WTC11 (cell line): ENCODE measurements around the gene C19orf25. TPM values are rescaled to one million over a fixed set of nuclear protein-coding genes. Genes with fewer than 3 reads are reported as not detected.
"Not testable (repeated sequence)": the region's sequence is repeated elsewhere in the genome, so short reads cannot be mapped to it uniquely, and the experiment has no call there.

Experiments
- ATAC-seq: fragments of 200-7000 bp; cut with Tn5 transposase; 2 replicates; pipeline ENCODE4 v1.10.0; 2021; ENCODE audit warnings: mild to moderate bottlenecking, moderate library complexity
- CTCF ChIA-PET: fragments of 300-600 bp; sonication (Branson Sonifier 250); formaldehyde crosslinking; loops from one replicate; lab custom pipeline; 2021; ENCODE audit warnings: antibody characterized with exemption; lab: Charles Lee
- POLR2A ChIA-PET: fragments of 350-600 bp; sonication (Branson Sonifier 250); formaldehyde crosslinking; loops from one replicate; lab custom pipeline; 2021; ENCODE audit warnings: antibody characterized with exemption; lab: Charles Lee
- DNase-seq: peaks from one replicate; pipeline ENCODE4 v3.0.0; 2021; ENCODE audit warnings: low spot score
- H3K27ac Mint-ChIP-seq: 2 replicates; pipeline ENCODE4 v1.8.0; 2021; ENCODE audit warnings: mixed read lengths
- H3K27me3 Mint-ChIP-seq: 2 replicates; pipeline ENCODE4 v1.8.0; 2021; ENCODE audit warnings: low read depth, mild to moderate bottlenecking, moderate library complexity, mixed read lengths
- H3K36me3 Mint-ChIP-seq: 2 replicates; pipeline ENCODE4 v1.8.0; 2021; ENCODE audit warnings: mixed read lengths
- H3K4me1 Mint-ChIP-seq: 2 replicates; pipeline ENCODE4 v1.8.0; 2022; ENCODE audit warnings: mixed read lengths
- H3K4me3 Mint-ChIP-seq: 2 replicates; pipeline ENCODE4 v1.8.0; 2021; ENCODE audit warnings: mild to moderate bottlenecking, moderate library complexity, mixed read lengths
- H3K9me3 Mint-ChIP-seq: 2 replicates; pipeline ENCODE4 v1.8.0; 2021; ENCODE audit warnings: mixed read lengths
- CBFB ChIP-seq: sonication (generic); formaldehyde crosslinking; IDR thresholded peaks from 2 replicates; pipeline ENCODE4 v1.8.1; 2022; ENCODE audit warnings: mild to moderate bottlenecking, low read depth, missing genetic modification reagents
- CREB1 ChIP-seq: sonication (generic); formaldehyde crosslinking; IDR thresholded peaks from 2 replicates; pipeline ENCODE4 v1.8.0; 2023; ENCODE audit warnings: mild to moderate bottlenecking, missing genetic modification reagents
- GRHL2 ChIP-seq: fragments of 250-450 bp; sonication (Bioruptor Pico); IDR thresholded peaks from 2 replicates; pipeline ENCODE4 v1.8.0; 2022; ENCODE audit warnings: mild to moderate bottlenecking, moderate library complexity; ENCODE audit not compliant: insufficient replicate concordance, severe bottlenecking
- GTF2I ChIP-seq: fragments of 250-450 bp; sonication (Bioruptor Pico); conservative IDR thresholded peaks from 2 replicates; pipeline ENCODE4 v1.4.0; 2021; ENCODE audit warnings: mild to moderate bottlenecking
- KAT7 ChIP-seq: sonication (generic); formaldehyde crosslinking; IDR thresholded peaks from 2 replicates; pipeline ENCODE4 v1.8.1; 2023; ENCODE audit warnings: missing genetic modification reagents, mild to moderate bottlenecking, borderline replicate concordance
- MXD4 ChIP-seq: fragments of 250-450 bp; sonication (Bioruptor Pico); IDR thresholded peaks from 2 replicates; pipeline ENCODE4 v1.8.0; 2021; ENCODE audit warnings: mild to moderate bottlenecking, moderate library complexity, borderline replicate concordance
- MYBL2 ChIP-seq: sonication (generic); formaldehyde crosslinking; IDR thresholded peaks from 2 replicates; pipeline ENCODE4 v1.8.1; 2023; ENCODE audit warnings: mild to moderate bottlenecking, moderate library complexity, missing genetic modification reagents
- NR2C2 ChIP-seq: sonication (generic); formaldehyde crosslinking; IDR thresholded peaks from 2 replicates; pipeline ENCODE4 v1.8.0; 2022; ENCODE audit warnings: mild to moderate bottlenecking, missing genetic modification reagents
- NR3C1 ChIP-seq: sonication (generic); formaldehyde crosslinking; conservative IDR thresholded peaks from 2 replicates; pipeline ENCODE4 v1.8.1; 2023; ENCODE audit warnings: low read depth, mild to moderate bottlenecking, missing genetic modification reagents
- RELA ChIP-seq: sonication (generic); formaldehyde crosslinking; IDR thresholded peaks from 2 replicates; pipeline ENCODE4 v1.8.1; 2022; ENCODE audit warnings: missing genetic modification reagents, mild to moderate bottlenecking, borderline replicate concordance
- STAT6 ChIP-seq: sonication (generic); formaldehyde crosslinking; conservative IDR thresholded peaks from 2 replicates; pipeline ENCODE4 v1.8.1; 2023; ENCODE audit warnings: mild to moderate bottlenecking, low read depth, missing genetic modification reagents, moderate library complexity
- TEAD1 ChIP-seq: sonication (generic); formaldehyde crosslinking; IDR thresholded peaks from 2 replicates; pipeline ENCODE4 v1.8.0; 2022; ENCODE audit warnings: mild to moderate bottlenecking, missing genetic modification reagents
- USF2 ChIP-seq: sonication (generic); formaldehyde crosslinking; IDR thresholded peaks from 2 replicates; pipeline ENCODE4 v1.8.1; 2023; ENCODE audit warnings: mild to moderate bottlenecking, missing genetic modification reagents, moderate library complexity
- ZBTB43 ChIP-seq: sonication (generic); formaldehyde crosslinking; IDR thresholded peaks from 2 replicates; pipeline ENCODE4 v1.8.1; 2023; ENCODE audit warnings: mild to moderate bottlenecking, missing genetic modification reagents
- ZNF232 ChIP-seq: sonication (generic); formaldehyde crosslinking; IDR thresholded peaks from 2 replicates; pipeline ENCODE4 v1.8.0; 2022; ENCODE audit warnings: mild to moderate bottlenecking, missing genetic modification reagents
- ZNF263 ChIP-seq: sonication (generic); formaldehyde crosslinking; IDR thresholded peaks from 2 replicates; pipeline ENCODE4 v1.8.1; 2022; ENCODE audit warnings: low read depth, mild to moderate bottlenecking, moderate library complexity, missing genetic modification reagents
- total RNA-seq: library from RNA; stranded (reverse); gene quantifications from 3 replicates; pipeline ENCODE4 v1.2.3, GENCODE V29; 2021
- TF ChIP-seq, protein P1 (sequence below): sonication (generic); formaldehyde crosslinking; IDR thresholded peaks from 2 replicates; pipeline ENCODE4 v1.8.1; 2022; ENCODE audit warnings: mild to moderate bottlenecking, moderate library complexity, missing genetic modification reagents
- TF ChIP-seq, protein P2 (sequence below): sonication (generic); formaldehyde crosslinking; IDR thresholded peaks from 2 replicates; pipeline ENCODE4 v1.8.0; 2022; ENCODE audit warnings: mild to moderate bottlenecking, missing genetic modification reagents

C19orf25 gene
- total RNA-seq, 1 experiment from 2014 or later, result 65.7 TPM

GRCh38 chr19:1441022-1441426 lies 38.0 kb downstream of the C19orf25 start:
- H3K4me1 Mint-ChIP-seq, result peaks cover 24% of the 10 kb centered on the region
- peak overlapping the region; percentile 93 for H3K27ac Mint-ChIP-seq
- TF ChIP-seq ZBTB43 (CRISPR knock-in tag), result no peak
- TF ChIP-seq CREB1 (CRISPR knock-in tag), result 0 out of 2 replicates have a peak, but pooled peaks have one; percentile 36
- ATAC-seq (no peak), DNase-seq (no peak)
- ChIA-PET CTCF (interaction anchor here (0.7 to 5.0 kb wide), 4 partner anchors 16 to 413 kb away, joined by 3 to 56 read pairs (median 4); no protein-coding TSS in a partner anchor), POLR2A (interaction anchor here (0.7 to 1.2 kb wide), 2 partner anchors 14 to 174 kb away, joined by 4 to 9 read pairs; no protein-coding TSS in a partner anchor)
- H3K36me3 Mint-ChIP-seq, result peaks cover 39% of the 10 kb centered on the region
- H3K4me3 Mint-ChIP-seq, result peak overlapping the region; percentile 97
- no peaks in the 10 kb centered on the region for H3K9me3 Mint-ChIP-seq
- peaks cover 3% of the 10 kb centered on the region; the same call in 1 of the 2 replicates for H3K27me3 Mint-ChIP-seq

DNA sequence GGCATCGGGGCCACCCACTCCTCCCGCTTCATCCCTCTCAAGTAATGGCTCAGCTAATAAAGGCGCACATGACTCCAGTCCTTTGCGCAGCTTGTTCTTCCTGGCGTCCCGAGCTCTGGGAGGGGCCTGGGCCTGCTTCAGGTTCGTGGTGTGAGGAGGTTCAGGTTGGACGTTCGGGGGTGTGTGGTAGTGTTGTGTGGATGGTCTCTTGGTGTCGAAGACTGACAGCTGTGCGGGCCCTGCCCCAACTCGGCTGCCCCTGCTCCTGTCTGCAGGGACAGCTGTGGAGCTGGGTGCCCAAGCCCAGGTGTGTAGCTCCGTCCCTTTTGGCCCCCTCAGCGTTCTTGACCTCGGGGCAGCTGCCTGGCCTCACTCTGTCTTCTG lies 38.6 kb downstream of the C19orf25 start:
- POLR2A ChIA-PET, result interaction anchor here (1.2 kb wide), 1 partner anchor 174 kb away, joined by 4 read pairs; no protein-coding TSS in a partner anchor
- H3K27me3 Mint-ChIP-seq, result peaks cover 2% of the 10 kb centered on the region; the same call in 1 of the 2 replicates
- no peak for TF ChIP-seq GTF2I (CRISPR knock-in tag)
- TF ChIP-seq MXD4 (CRISPR knock-in tag), result no peak
- no peak for TF ChIP-seq KAT7 (CRISPR knock-in tag)
- no peak for TF ChIP-seq ZNF263 (CRISPR knock-in tag)
- TF ChIP-seq NR2C2 (CRISPR knock-in tag), result no peak
- no peak for TF ChIP-seq GRHL2
- no peak for TF ChIP-seq NR3C1 (CRISPR knock-in tag)
- no peak for TF ChIP-seq TEAD1
- TF ChIP-seq, protein P1, sequence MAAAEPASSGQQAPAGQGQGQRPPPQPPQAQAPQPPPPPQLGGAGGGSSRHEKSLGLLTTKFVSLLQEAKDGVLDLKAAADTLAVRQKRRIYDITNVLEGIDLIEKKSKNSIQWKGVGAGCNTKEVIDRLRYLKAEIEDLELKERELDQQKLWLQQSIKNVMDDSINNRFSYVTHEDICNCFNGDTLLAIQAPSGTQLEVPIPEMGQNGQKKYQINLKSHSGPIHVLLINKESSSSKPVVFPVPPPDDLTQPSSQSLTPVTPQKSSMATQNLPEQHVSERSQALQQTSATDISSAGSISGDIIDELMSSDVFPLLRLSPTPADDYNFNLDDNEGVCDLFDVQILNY (CRISPR knock-in tag), result no peak
- no peak for TF ChIP-seq RELA (CRISPR knock-in tag)
- no peak for TF ChIP-seq ZNF232 (CRISPR knock-in tag)
- DNase-seq, result no peak
- CTCF ChIA-PET, result interaction anchor here (0.9 kb wide), 1 partner anchor 106 kb away, joined by 3 read pairs; no protein-coding TSS in a partner anchor
- no peak for ATAC-seq
- H3K9me3 Mint-ChIP-seq, result no peaks in the 10 kb centered on the region
- H3K27ac Mint-ChIP-seq, result peak overlapping the region; percentile 93
- H3K4me1 Mint-ChIP-seq, result peaks cover 24% of the 10 kb centered on the region
- peaks cover 42% of the 10 kb centered on the region for H3K36me3 Mint-ChIP-seq
- H3K4me3 Mint-ChIP-seq, result peak overlapping the region; percentile 97

GRCh38 chr19:1439525-1440417 lies 39.2 kb downstream of the C19orf25 start:
- not testable (repeated sequence) for H3K27me3 Mint-ChIP-seq, DNase-seq, ATAC-seq, H3K9me3 Mint-ChIP-seq
- H3K4me3 Mint-ChIP-seq, result peak overlapping the region; percentile 97
- ChIA-PET CTCF (interaction anchor here (0.9 kb wide), 1 partner anchor 106 kb away, joined by 3 read pairs; no protein-coding TSS in a partner anchor), POLR2A (interaction anchor here (1.2 kb wide), 1 partner anchor 173 kb away, joined by 4 read pairs; no protein-coding TSS in a partner anchor)
- peak overlapping the region; percentile 93 for H3K27ac Mint-ChIP-seq
- H3K4me1 Mint-ChIP-seq, result peaks cover 24% of the 10 kb centered on the region
- peaks cover 44% of the 10 kb centered on the region for H3K36me3 Mint-ChIP-seq

DNA sequence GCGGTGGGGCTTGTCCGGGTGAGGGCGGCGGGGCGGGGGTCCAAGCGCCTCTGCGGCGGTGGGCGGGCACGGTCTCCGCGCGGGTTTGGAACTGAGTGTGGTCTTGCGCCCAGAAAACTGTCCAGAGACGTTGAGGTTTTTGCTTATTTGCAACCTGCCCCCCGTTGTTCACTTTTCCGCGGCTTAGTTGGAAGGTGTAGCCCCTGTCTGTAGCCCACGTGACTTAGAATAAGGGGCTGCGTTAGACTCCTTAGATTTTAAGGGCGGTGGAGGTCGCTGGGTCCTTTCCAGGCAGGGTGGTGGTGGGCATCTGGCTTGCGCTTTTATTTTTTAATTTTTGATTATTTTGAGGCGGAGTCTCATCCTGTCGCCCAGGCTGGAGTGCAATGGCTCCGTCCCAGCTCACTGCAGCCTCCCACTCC lies 40.1 kb downstream of the C19orf25 start:
- H3K4me3 Mint-ChIP-seq, result peak overlapping the region; percentile 97
- CTCF ChIA-PET, result no interaction called here
- DNase-seq, result no peak
- H3K27ac Mint-ChIP-seq, result no peak overlapping the region
- peaks cover 21% of the 10 kb centered on the region for H3K4me1 Mint-ChIP-seq
- H3K27me3 Mint-ChIP-seq, result no peaks in the 10 kb centered on the region
- POLR2A ChIA-PET, result no interaction called here
- H3K9me3 Mint-ChIP-seq, result no peaks in the 10 kb centered on the region
- TF ChIP-seq ZNF232 (CRISPR knock-in tag) (no peak), STAT6 (CRISPR knock-in tag) (no peak), USF2 (CRISPR knock-in tag) (peak; percentile 62), MYBL2 (CRISPR knock-in tag) (no peak), CBFB (CRISPR knock-in tag) (no peak)
- TF ChIP-seq, protein P2, sequence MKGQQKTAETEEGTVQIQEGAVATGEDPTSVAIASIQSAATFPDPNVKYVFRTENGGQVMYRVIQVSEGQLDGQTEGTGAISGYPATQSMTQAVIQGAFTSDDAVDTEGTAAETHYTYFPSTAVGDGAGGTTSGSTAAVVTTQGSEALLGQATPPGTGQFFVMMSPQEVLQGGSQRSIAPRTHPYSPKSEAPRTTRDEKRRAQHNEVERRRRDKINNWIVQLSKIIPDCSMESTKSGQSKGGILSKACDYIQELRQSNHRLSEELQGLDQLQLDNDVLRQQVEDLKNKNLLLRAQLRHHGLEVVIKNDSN (CRISPR knock-in tag), result peak; percentile 58; the same call in 1 of the 2 replicates
- TF ChIP-seq, all 79 proteins: peak for 2
- peaks cover 44% of the 10 kb centered on the region for H3K36me3 Mint-ChIP-seq
- ATAC-seq, result no peak
